ENCODE data around the gene BIRC2.

- TF ChIP-seq CTCF (IDR thresholded peaks at IDR 0.05; ENCODE audit: insufficient read depth, low read depth, low read length): no peak
- TF ChIP-seq EZH2 (IDR thresholded peaks at IDR 0.05; ENCODE audit: insufficient read depth, low read length): no peak
These were observed 68.4 kb downstream of the BIRC2 start for GRCh38 chr11:102415304-102415916.

All from astrocyte (in vitro differentiated cells and primary cell).